ENCODE results near the gene GALNT18. TPM values are rescaled to one million over a fixed set of nuclear protein-coding genes. Genes with fewer than 3 reads are reported as not detected.
A peak's percentile ranks its signal among the peaks of the same experiment; 100 is the strongest.

Gene GALNT18
- total RNA-seq, 1 donor from 2014 or later, result 39.8 TPM

- Mint-ChIP-seq H3K4me1 (ENCODE audit: unreplicated experiment) (peaks cover 51% of the 10 kb centered on the region), H3K9me3 (ENCODE audit: unreplicated experiment) (no peaks in the 10 kb centered on the region)
- no peak for DNase-seq (ENCODE audit: extremely low spot score, unreplicated experiment)
These were observed 273.5 kb downstream of the GALNT18 start for GRCh38 chr11:11348303-11348702.

GRCh38 chr11:11347592-11347991 lies 274.2 kb downstream of the GALNT18 start:
- Mint-ChIP-seq H3K36me3 (ENCODE audit: unreplicated experiment) (peaks cover 11% of the 10 kb centered on the region), H3K4me3 (ENCODE audit: unreplicated experiment) (no peak overlapping the region), H3K27ac (ENCODE audit: unreplicated experiment) (no peak overlapping the region), H3K4me1 (ENCODE audit: unreplicated experiment) (peaks cover 43% of the 10 kb centered on the region), H3K9me3 (ENCODE audit: unreplicated experiment) (no peaks in the 10 kb centered on the region), H3K27me3 (ENCODE audit: unreplicated experiment) (peaks cover 7% of the 10 kb centered on the region)
- DNase-seq (ENCODE audit: extremely low spot score, unreplicated experiment), result peak; percentile 49
- no peak for TF ChIP-seq CTCF (IDR thresholded peaks at IDR 0.05)

More at GRCh38 chr11:11348303-11348702, 273.5 kb downstream of the GALNT18 start:
- TF ChIP-seq CTCF (IDR thresholded peaks at IDR 0.05), result no peak
- peaks cover 7% of the 10 kb centered on the region for H3K27me3 Mint-ChIP-seq (ENCODE audit: unreplicated experiment)
- no peak overlapping the region for H3K4me3 Mint-ChIP-seq (ENCODE audit: unreplicated experiment)
- peaks cover 14% of the 10 kb centered on the region for H3K36me3 Mint-ChIP-seq (ENCODE audit: unreplicated experiment)
- H3K27ac Mint-ChIP-seq (ENCODE audit: unreplicated experiment), result no peak overlapping the region

- Mint-ChIP-seq H3K4me1 (ENCODE audit: unreplicated experiment) (peaks cover 37% of the 10 kb centered on the region), H3K4me3 (ENCODE audit: unreplicated experiment) (no peak overlapping the region)
- DNase-seq (ENCODE audit: extremely low spot score, unreplicated experiment), result peak; percentile 23
These were observed 275.5 kb downstream of the GALNT18 start for GRCh38 chr11:11346303-11346702.

GRCh38 chr11:11345099-11345498 lies 276.7 kb downstream of the GALNT18 start:
- Mint-ChIP-seq H3K27ac (ENCODE audit: unreplicated experiment) (no peak overlapping the region), H3K9me3 (ENCODE audit: unreplicated experiment) (no peaks in the 10 kb centered on the region), H3K4me1 (ENCODE audit: unreplicated experiment) (peaks cover 25% of the 10 kb centered on the region), H3K36me3 (ENCODE audit: unreplicated experiment) (peaks cover 11% of the 10 kb centered on the region), H3K27me3 (ENCODE audit: unreplicated experiment) (peaks cover 7% of the 10 kb centered on the region), H3K4me3 (ENCODE audit: unreplicated experiment) (no peak overlapping the region)
- no peak for TF ChIP-seq CTCF (IDR thresholded peaks at IDR 0.05)
- peak; percentile 70 for DNase-seq (ENCODE audit: extremely low spot score, unreplicated experiment)

More at GRCh38 chr11:11346303-11346702, 275.5 kb downstream of the GALNT18 start:
- H3K9me3 Mint-ChIP-seq (ENCODE audit: unreplicated experiment), result no peaks in the 10 kb centered on the region
- H3K36me3 Mint-ChIP-seq (ENCODE audit: unreplicated experiment), result peaks cover 7% of the 10 kb centered on the region
- peaks cover 7% of the 10 kb centered on the region for H3K27me3 Mint-ChIP-seq (ENCODE audit: unreplicated experiment)
- no peak overlapping the region for H3K27ac Mint-ChIP-seq (ENCODE audit: unreplicated experiment)
- no peak for TF ChIP-seq CTCF (IDR thresholded peaks at IDR 0.05)

- Mint-ChIP-seq H3K9me3 (ENCODE audit: unreplicated experiment) (no peaks in the 10 kb centered on the region), H3K4me1 (ENCODE audit: unreplicated experiment) (peaks cover 15% of the 10 kb centered on the region), H3K36me3 (ENCODE audit: unreplicated experiment) (peaks cover 18% of the 10 kb centered on the region), H3K27ac (ENCODE audit: unreplicated experiment) (no peak overlapping the region), H3K4me3 (ENCODE audit: unreplicated experiment) (no peak overlapping the region), H3K27me3 (ENCODE audit: unreplicated experiment) (peaks cover 7% of the 10 kb centered on the region)
- TF ChIP-seq CTCF (IDR thresholded peaks at IDR 0.05), result no peak
- peak; percentile 59 for DNase-seq (ENCODE audit: extremely low spot score, unreplicated experiment)
These were observed 277.8 kb downstream of the GALNT18 start for GRCh38 chr11:11344045-11344444.
